ENCODE results near the gene CACNA1I. TPM values are rescaled to one million over a fixed set of nuclear protein-coding genes. Genes with fewer than 3 reads are reported as not detected.

CACNA1I gene
- total RNA-seq, 1 donor from 2014 or later: 0.11 TPM

DNA sequence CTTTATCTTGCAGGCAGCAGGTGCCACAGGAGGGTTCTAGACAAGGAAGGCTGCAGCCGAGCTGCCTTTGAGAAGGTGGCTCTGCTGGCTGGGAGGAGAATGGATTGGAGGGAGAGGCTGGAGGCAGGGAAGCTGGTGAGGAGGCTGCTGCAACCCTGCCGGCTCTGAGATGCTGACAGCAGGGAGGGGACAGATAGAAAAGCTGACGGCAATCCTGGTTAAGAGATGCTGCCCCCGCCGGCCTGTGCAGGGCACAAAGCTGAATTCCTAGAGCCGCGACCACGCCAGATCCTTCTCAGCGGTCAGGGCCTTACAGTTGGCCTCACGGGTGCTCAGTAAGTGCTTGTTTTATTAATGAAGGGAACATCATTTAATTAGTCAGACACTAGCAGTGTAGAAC lies 105.4 kb downstream of the CACNA1I start:
- Histone ChIP-seq H2AFZ (ENCODE audit: low read depth, low read length) (no peak overlapping the region), H3K79me2 (ENCODE audit: insufficient read depth, low read length) (no peaks in the 10 kb centered on the region), H3K27me3 (ENCODE audit: insufficient read depth, low read length) (peaks cover 10% of the 10 kb centered on the region), H3K4me1 (ENCODE audit: insufficient read depth, low read length) (no peaks in the 10 kb centered on the region), H3K9ac (ENCODE audit: low read length) (no peak overlapping the region), H3K4me3 (ENCODE audit: insufficient read depth, low read depth, low read length) (no peak overlapping the region), H3K9me3 (ENCODE audit: insufficient read depth, low read depth, low read length) (peaks cover 10% of the 10 kb centered on the region), H4K20me1 (ENCODE audit: insufficient read depth, low read length) (no peaks in the 10 kb centered on the region), H3K36me3 (ENCODE audit: insufficient read depth, low read length) (no peaks in the 10 kb centered on the region), H3K4me2 (ENCODE audit: low read length) (no peak overlapping the region), H3K27ac (ENCODE audit: low read depth, low read length) (no peak overlapping the region)
- no peak for FAIRE-seq
- DNase-seq (ENCODE audit: low read depth): no peak
- Mint-ChIP-seq H3K4me1 (ENCODE audit: low read depth, unreplicated experiment) (peaks cover 9% of the 10 kb centered on the region), H3K9me3 (ENCODE audit: unreplicated experiment) (peaks cover 22% of the 10 kb centered on the region), H3K4me3 (ENCODE audit: unreplicated experiment) (no peak overlapping the region), H3K27me3 (ENCODE audit: low read depth, unreplicated experiment) (peaks cover 19% of the 10 kb centered on the region), H3K27ac (ENCODE audit: unreplicated experiment) (no peak overlapping the region), H3K36me3 (ENCODE audit: low read depth, unreplicated experiment) (peaks cover 5% of the 10 kb centered on the region)
- TF ChIP-seq, protein P1, sequence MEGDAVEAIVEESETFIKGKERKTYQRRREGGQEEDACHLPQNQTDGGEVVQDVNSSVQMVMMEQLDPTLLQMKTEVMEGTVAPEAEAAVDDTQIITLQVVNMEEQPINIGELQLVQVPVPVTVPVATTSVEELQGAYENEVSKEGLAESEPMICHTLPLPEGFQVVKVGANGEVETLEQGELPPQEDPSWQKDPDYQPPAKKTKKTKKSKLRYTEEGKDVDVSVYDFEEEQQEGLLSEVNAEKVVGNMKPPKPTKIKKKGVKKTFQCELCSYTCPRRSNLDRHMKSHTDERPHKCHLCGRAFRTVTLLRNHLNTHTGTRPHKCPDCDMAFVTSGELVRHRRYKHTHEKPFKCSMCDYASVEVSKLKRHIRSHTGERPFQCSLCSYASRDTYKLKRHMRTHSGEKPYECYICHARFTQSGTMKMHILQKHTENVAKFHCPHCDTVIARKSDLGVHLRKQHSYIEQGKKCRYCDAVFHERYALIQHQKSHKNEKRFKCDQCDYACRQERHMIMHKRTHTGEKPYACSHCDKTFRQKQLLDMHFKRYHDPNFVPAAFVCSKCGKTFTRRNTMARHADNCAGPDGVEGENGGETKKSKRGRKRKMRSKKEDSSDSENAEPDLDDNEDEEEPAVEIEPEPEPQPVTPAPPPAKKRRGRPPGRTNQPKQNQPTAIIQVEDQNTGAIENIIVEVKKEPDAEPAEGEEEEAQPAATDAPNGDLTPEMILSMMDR (IDR thresholded peaks at IDR 0.05; ENCODE audit: insufficient read depth, low read depth, low read length): no peak
- no peak for TF ChIP-seq EZH2 (IDR thresholded peaks at IDR 0.05; ENCODE audit: insufficient read depth, low read length)

DNA sequence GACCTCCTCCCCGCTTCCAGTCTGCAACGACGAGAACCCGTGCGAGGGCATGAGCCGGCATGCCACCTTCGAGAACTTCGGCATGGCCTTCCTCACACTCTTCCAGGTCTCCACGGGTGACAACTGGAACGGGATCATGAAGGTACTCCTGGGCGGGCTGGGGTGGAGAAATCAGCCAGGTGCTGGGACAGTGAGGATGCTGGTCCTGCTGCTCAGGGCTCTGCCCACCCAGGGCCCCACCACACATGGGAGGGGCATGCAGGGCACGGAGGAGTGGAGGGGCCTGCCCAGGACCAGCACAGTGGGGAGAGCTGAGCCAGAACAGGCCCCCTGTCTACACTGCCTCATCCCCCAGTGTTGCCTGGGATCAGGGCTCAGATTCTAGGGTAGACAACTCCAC lies 107.4 kb downstream of the CACNA1I start:
- H3K4me3 Mint-ChIP-seq (ENCODE audit: unreplicated experiment): no peak overlapping the region
- H3K36me3 Mint-ChIP-seq (ENCODE audit: low read depth, unreplicated experiment): peaks cover 5% of the 10 kb centered on the region
- Histone ChIP-seq H3K4me1 (ENCODE audit: insufficient read depth, low read length) (no peaks in the 10 kb centered on the region), H3K27me3 (ENCODE audit: insufficient read depth, low read length) (peaks cover 10% of the 10 kb centered on the region), H3K9me3 (ENCODE audit: insufficient read depth, low read depth, low read length) (no peaks in the 10 kb centered on the region), H3K27ac (ENCODE audit: low read depth, low read length) (no peak overlapping the region), H3K4me3 (ENCODE audit: insufficient read depth, low read depth, low read length) (no peak overlapping the region), H2AFZ (ENCODE audit: low read depth, low read length) (no peak overlapping the region), H3K36me3 (ENCODE audit: insufficient read depth, low read length) (no peaks in the 10 kb centered on the region), H3K4me2 (ENCODE audit: low read length) (no peak overlapping the region), H4K20me1 (ENCODE audit: insufficient read depth, low read length) (no peaks in the 10 kb centered on the region), H3K79me2 (ENCODE audit: insufficient read depth, low read length) (no peaks in the 10 kb centered on the region), H3K9ac (ENCODE audit: low read length) (no peak overlapping the region)
- H3K9me3 Mint-ChIP-seq (ENCODE audit: unreplicated experiment): peaks cover 9% of the 10 kb centered on the region
- FAIRE-seq: no peak
- no peak for TF ChIP-seq EZH2 (IDR thresholded peaks at IDR 0.05; ENCODE audit: insufficient read depth, low read length)
- TF ChIP-seq, protein P1 (IDR thresholded peaks at IDR 0.05; ENCODE audit: insufficient read depth, low read depth, low read length): no peak
- H3K4me1 Mint-ChIP-seq (ENCODE audit: low read depth, unreplicated experiment): peaks cover 9% of the 10 kb centered on the region
- no peak overlapping the region for H3K27ac Mint-ChIP-seq (ENCODE audit: unreplicated experiment)
- peaks cover 33% of the 10 kb centered on the region for H3K27me3 Mint-ChIP-seq (ENCODE audit: low read depth, unreplicated experiment)
- DNase-seq (ENCODE audit: low read depth): no peak

DNA sequence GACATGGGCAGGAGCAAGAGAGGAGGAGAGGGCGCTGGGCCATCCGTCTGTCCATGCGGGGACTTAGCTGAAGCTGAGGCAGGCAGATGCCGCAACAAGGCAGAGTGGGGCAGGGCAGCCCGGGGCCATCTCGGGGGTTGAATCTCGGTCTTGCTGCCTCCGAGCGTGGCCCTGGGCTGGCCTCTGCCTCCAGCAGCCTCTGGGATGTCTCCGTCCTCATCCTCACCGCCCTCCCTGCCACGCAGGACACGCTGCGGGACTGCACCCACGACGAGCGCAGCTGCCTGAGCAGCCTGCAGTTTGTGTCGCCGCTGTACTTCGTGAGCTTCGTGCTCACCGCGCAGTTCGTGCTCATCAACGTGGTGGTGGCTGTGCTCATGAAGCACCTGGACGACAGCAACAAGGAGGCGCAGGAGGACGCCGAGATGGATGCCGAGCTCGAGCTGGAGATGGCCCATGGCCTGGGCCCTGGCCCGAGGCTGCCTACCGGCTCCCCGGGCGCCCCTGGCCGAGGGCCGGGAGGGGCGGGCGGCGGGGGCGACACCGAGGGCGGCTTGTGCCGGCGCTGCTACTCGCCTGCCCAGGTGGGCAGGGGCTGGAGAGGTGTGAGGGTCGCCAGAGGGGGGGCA lies 108.4 kb downstream of the CACNA1I start:
- Histone ChIP-seq H3K9me3 (ENCODE audit: insufficient read depth, low read depth, low read length) (no peaks in the 10 kb centered on the region), H4K20me1 (ENCODE audit: insufficient read depth, low read length) (no peaks in the 10 kb centered on the region), H3K4me1 (ENCODE audit: insufficient read depth, low read length) (no peaks in the 10 kb centered on the region), H3K36me3 (ENCODE audit: insufficient read depth, low read length) (no peaks in the 10 kb centered on the region), H3K4me2 (ENCODE audit: low read length) (no peak overlapping the region), H3K27ac (ENCODE audit: low read depth, low read length) (no peak overlapping the region), H2AFZ (ENCODE audit: low read depth, low read length) (no peak overlapping the region), H3K79me2 (ENCODE audit: insufficient read depth, low read length) (no peaks in the 10 kb centered on the region), H3K27me3 (ENCODE audit: insufficient read depth, low read length) (peaks cover 10% of the 10 kb centered on the region), H3K4me3 (ENCODE audit: insufficient read depth, low read depth, low read length) (no peak overlapping the region), H3K9ac (ENCODE audit: low read length) (no peak overlapping the region)
- TF ChIP-seq EZH2 (IDR thresholded peaks at IDR 0.05; ENCODE audit: insufficient read depth, low read length): no peak
- TF ChIP-seq, protein P1 (IDR thresholded peaks at IDR 0.05; ENCODE audit: insufficient read depth, low read depth, low read length): no peak
- peaks cover 5% of the 10 kb centered on the region for H3K9me3 Mint-ChIP-seq (ENCODE audit: unreplicated experiment)
- DNase-seq (ENCODE audit: low read depth) (no peak), FAIRE-seq (no peak)
- peaks cover 37% of the 10 kb centered on the region for H3K27me3 Mint-ChIP-seq (ENCODE audit: low read depth, unreplicated experiment)
- H3K4me3 Mint-ChIP-seq (ENCODE audit: unreplicated experiment): no peak overlapping the region
- H3K4me1 Mint-ChIP-seq (ENCODE audit: low read depth, unreplicated experiment): peaks cover 8% of the 10 kb centered on the region
- H3K36me3 Mint-ChIP-seq (ENCODE audit: low read depth, unreplicated experiment): no peaks in the 10 kb centered on the region
- no peak overlapping the region for H3K27ac Mint-ChIP-seq (ENCODE audit: unreplicated experiment)

Measured in astrocyte (in vitro differentiated cells and primary cell).